Stimulated activated CD4-positive, alpha-beta T cell treated with anti-CD3 and anti-CD28 coated beads, Interleukin-12 subunit alpha, Interleukin-12 subunit beta, amount 100 ng/mL, for 24 hours (primary cell): Measurements from ENCODE around the gene CDH23.

Experiments used
- DNase-seq, 2 experiments: peaks; one replicate each; pipeline ENCODE4 v3.0.0-alpha.2; 2020; ENCODE audit warnings: low read depth in 2 of 2

CDH23 gene

GRCh38 chr10:71707240-71707789, 310.6 kb downstream of the CDH23 start:
- no peak for DNase-seq

DNA sequence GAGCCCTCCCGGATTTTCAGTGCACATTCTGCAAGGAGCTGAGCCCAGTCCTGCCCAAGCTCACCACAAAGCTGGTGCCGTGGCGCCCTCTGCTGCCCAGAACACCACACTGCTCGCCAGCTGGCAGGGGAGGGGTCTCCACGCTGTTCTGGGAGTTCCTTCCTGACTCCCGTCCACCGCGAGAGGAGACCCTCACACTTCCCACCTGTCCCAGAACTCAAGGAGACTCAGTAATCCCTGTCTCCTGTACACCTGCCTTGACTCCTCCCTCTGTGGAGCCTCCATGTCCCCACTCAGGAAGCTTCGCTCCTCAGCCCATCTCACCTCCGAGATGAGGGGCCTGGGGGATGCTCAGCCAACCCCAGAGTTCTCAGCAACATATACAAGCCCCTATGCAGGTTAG, 311.6 kb downstream of the CDH23 start:
- peak in 1 of 2 experiments; percentile 59 for DNase-seq

DNA sequence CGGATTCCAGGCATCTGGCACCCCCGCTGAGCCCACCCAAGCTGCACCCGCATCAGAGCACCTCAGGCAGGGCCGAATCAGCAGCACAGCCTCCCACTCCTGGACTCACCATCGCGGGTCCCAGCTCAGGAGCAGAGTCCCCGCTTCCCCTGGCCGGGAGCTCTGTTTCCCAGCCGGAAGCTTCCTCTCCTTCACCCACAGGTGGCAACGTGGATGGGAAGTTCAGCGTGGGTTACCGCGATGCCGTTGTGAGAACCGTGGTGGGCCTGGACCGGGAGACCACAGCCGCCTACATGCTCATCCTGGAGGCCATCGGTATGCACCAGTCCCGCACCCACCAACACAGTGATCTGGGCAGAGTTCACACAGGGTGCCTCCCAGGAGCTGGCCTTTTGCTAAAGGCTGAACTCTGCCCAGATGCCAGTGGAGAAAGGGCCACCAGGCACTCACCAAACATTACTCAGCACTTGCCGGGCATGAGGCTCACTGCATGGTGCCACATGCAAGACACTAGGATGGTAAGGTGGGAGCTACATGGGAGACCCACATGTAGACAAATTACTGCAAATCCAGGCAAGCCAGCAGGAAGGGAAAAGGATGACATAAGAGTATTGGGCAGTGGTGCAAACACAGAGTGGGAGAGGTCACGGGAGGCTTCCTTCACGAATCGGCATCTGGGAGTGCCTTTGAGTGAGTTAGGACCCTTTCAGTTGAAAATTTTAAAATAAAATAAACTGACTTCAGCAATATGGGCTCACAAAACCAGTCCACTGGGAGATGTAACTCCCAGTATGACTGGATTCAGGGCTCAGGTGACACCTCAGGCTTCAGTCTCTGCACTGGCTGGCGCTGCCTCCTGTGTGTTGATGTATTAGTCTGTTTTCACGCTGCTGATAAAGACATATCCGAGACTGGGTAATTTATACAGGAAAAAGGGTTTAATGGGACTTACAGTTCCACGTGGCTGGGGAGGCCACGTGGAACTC, 312.5 kb downstream of the CDH23 start:
- DNase-seq, result no peak

- DNase-seq, result no peak
Observed at GRCh38 chr10:71710519-71710918, 313.8 kb downstream of the CDH23 start.

GRCh38 chr10:71711052-71711623, 314.4 kb downstream of the CDH23 start:
- DNase-seq, result no peak

GRCh38 chr10:71712170-71712569, 315.4 kb downstream of the CDH23 start:
- no peak for DNase-seq

- DNase-seq, result no peak
Observed at GRCh38 chr10:71712572-71713134, 315.9 kb downstream of the CDH23 start.

- DNase-seq, result no peak
Observed at GRCh38 chr10:71713135-71714030, 316.7 kb downstream of the CDH23 start.

DNA sequence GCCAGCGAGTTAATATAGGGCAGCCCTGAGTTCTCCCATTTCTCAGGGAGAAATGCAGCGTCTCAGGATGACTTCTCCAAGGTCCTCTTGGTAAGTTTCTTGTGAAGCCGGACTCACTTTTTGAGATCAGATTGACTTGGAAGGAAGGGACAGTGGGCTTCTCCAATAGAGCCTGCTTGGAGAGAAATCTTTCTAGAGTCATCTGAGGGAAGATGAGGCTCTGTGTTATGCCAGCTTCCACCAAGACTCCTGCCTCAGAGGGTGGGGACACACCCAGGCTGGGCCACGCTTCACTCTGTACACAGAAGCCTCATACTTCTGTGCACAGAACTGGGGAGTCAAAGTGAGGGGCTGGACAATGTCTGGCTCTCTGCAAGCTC, 317.3 kb downstream of the CDH23 start:
- DNase-seq, result no peak

DNA sequence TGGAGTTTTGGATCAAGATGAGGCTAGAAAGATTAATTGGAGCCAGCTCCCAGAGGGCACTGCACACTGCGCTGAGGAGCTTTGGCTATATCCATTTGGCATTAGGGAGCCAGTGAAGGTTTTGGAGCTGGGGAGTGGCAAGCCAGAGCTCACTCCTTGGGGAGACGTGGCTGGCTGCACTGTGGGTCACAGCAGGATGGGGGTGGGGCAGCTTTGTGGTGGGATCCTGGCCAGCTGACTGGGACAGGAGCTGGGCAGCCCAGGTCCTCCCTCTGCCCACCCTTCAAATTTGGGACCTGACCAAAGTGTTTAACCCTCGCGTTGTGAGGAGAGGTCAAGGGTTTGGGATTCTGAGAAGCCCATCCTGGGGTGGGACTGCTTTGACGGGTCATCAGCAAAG, 317.9 kb downstream of the CDH23 start:
- DNase-seq, result no peak

GRCh38 chr10:71715026-71715425, 318.3 kb downstream of the CDH23 start:
- no peak for DNase-seq

DNA sequence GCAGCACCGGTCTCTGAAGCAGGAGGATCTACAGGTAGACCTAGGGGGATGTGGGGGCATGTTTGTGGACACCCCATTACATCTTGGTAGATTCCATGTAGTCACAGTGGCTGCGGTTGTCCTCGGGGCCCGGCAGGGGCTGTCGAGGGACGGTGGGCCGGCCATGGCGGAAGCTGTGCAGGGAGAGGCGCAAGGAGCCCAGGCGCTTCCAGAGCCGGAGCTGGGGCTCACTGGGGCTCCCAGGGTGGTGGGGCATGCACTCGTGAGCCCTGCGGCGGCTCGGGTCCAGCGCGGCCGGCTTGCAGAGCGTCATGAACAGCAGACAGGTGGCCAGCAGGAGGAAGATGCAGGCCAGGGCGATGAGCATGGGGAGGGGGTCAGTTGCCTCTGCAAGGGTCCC, 319.1 kb downstream of the CDH23 start:
- DNase-seq, result no peak

GRCh38 chr10:71716426-71716825, 319.7 kb downstream of the CDH23 start:
- DNase-seq, result no peak

DNA sequence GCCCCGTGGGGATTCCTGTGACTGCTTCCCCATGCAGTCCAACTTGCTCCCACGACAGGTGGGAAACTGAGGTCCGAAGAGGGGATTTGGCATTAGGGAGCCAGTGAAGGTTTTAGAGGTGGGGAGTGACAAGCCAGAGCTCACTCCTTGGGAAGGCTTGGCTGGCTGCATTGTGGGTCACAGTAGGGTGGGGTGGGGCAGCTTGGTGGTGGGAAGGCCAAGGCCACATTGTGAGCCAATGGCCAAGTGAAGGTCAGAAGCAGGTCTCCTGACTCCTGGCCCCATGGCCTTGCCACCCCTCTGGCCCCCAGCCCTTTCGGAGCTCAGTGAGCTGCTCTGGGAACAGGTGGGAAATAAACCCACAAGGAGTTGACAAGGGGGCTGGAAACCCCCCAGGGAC, 320.3 kb downstream of the CDH23 start:
- no peak for DNase-seq

DNA sequence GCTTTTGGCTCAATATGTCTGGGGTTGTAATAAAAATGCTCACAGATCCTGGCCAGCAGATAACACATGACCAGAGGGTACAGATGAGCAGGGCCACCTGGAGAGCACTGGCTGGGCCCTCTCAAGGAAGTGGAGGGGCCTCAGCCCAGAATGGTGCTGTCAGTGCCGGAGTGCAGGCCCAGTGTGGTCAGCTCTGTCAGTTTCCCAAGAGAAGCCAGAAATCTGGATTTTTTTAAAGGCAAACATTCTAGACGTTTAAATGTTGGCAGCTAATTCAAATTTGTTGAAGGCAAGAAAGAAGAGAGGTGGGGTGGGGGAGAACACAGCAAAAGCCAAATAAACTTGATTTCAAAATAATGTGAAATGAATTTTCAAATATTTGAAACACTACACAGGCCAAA, 320.8 kb downstream of the CDH23 start:
- no peak for DNase-seq

GRCh38 chr10:71718165-71718698, 321.5 kb downstream of the CDH23 start:
- no peak for DNase-seq

GRCh38 chr10:71719042-71719441, 322.3 kb downstream of the CDH23 start:
- DNase-seq, result no peak

DNA sequence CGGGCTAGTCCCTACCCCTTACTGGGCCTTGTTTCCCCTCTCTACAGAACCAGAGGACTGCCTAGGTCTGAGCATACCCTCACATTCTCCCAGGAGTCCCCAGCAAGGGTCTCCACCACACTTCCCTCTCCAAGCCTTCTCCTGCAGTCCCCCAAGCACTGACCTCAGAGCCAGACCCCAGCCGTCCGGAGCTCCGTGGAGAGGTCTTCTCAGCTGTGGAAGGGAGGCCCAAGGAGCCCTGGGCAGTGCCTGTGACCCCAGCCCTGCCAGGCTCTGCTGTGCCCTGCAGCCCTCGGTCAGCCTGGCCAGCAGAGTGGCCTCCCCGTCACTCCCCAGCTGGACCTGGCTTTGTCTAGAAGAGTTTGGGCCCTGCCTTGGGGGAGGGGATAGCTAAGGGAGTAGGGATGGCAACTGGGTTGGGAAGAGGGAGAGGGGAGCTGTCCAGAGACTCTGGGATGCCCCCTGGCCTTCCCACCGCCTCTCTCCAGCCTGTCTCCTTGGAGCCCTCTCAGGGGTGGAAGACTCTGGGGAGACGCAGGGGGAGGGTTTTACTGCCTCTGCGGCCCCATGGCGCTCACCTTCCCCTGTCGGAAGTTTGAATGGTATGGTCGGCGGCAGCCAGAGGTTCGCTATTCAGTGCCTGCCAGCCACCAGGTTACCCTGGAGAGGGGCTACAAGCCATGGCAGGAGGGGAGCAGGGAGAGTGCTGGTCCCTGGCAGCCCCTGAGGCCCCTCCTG, 322.9 kb downstream of the CDH23 start, which contains the start of gene C10orf105:
C10orf105 (minus strand) TSS at position 315 of the 738 bp plus-strand sequence. CDS start 3,441 bp downstream, outside the sequence.
- no peak for DNase-seq

DNA sequence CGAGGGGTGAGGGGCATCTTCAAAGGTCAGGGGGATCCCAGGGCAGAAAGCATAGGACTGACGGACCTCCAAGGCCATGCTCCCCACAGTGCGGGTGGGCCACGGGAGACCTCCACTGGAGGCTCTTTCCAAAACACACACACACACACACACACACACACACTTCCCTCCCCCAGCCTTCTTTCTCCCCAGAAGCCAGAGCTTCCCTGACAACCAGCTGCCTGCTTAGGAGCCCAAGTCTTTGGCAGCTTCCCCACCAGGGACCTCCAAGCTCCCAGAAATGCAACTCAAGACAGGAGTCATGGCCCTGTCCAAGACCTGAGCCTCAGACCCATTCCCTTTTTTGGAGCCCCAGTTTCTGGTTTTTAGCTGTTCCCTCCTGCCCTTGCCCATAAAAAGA, 323.6 kb downstream of the CDH23 start:
- DNase-seq, result no peak

GRCh38 chr10:71721313-71721712, 324.6 kb downstream of the CDH23 start:
- DNase-seq, result no peak
